ENCODE data around the gene CCDC171.

GRCh38 chr9:15542624-15543023 lies 10.2 kb upstream of the CCDC171 start:
- TF ChIP-seq POLR2A (IDR thresholded peaks at IDR 0.05) (no peak), EP300 (IDR thresholded peaks at IDR 0.05) (no peak), CTCF (IDR thresholded peaks at IDR 0.05) (no peak)
